ENCODE measurements around the gene NLRP11.
"Not testable (repeated sequence)": the region's sequence is repeated elsewhere in the genome, so short reads cannot be mapped to it uniquely, and the experiment has no call there.

Gene NLRP11

GRCh38 chr19:55778331-55778730 is 53.5 kb downstream of the NLRP11 start:
- DNase-seq: no peak

- DNase-seq: no peak
These were observed 54.3 kb downstream of the NLRP11 start for GRCh38 chr19:55777528-55777927.

- not testable (repeated sequence) for DNase-seq
These were observed 62.2 kb downstream of the NLRP11 start for GRCh38 chr19:55769632-55770031.

GRCh38 chr19:55768818-55769217 is 63.0 kb downstream of the NLRP11 start, which contains the start of gene RFPL4AL1:
Gene RFPL4AL1 (plus strand): TSS chr19:55769118. CDS start chr19:55771805, 2,687 bp downstream.
- not testable (repeated sequence) for DNase-seq

- peak in 1 of 56 donors; percentile 4 for DNase-seq
These were observed 65.3 kb downstream of the NLRP11 start for GRCh38 chr19:55766466-55766865.

- not testable (repeated sequence) for DNase-seq
These were observed 73.0 kb downstream of the NLRP11 start, which contains the start of gene RFPL4A for GRCh38 chr19:55758797-55759196. Gene RFPL4A (plus strand): TSS chr19:55759097. CDS start chr19:55761801, 2,704 bp downstream.

- DNase-seq: not testable (repeated sequence)
These were observed 75.0 kb downstream of the NLRP11 start for GRCh38 chr19:55756808-55757207.

GRCh38 chr19:55753401-55753800 is 78.4 kb downstream of the NLRP11 start:
- DNase-seq: no peak

GRCh38 chr19:55750715-55751114 is 81.1 kb downstream of the NLRP11 start:
- no peak for DNase-seq

GRCh38 chr19:55738302-55738701 is 93.5 kb downstream of the NLRP11 start, which contains the start of gene NLRP9:
Gene NLRP9 (minus strand): TSS chr19:55738402. CDS start chr19:55738374, 28 bp downstream.
- DNase-seq: no peak
